ENCODE data around the gene NRTN.

NRTN gene

DNA sequence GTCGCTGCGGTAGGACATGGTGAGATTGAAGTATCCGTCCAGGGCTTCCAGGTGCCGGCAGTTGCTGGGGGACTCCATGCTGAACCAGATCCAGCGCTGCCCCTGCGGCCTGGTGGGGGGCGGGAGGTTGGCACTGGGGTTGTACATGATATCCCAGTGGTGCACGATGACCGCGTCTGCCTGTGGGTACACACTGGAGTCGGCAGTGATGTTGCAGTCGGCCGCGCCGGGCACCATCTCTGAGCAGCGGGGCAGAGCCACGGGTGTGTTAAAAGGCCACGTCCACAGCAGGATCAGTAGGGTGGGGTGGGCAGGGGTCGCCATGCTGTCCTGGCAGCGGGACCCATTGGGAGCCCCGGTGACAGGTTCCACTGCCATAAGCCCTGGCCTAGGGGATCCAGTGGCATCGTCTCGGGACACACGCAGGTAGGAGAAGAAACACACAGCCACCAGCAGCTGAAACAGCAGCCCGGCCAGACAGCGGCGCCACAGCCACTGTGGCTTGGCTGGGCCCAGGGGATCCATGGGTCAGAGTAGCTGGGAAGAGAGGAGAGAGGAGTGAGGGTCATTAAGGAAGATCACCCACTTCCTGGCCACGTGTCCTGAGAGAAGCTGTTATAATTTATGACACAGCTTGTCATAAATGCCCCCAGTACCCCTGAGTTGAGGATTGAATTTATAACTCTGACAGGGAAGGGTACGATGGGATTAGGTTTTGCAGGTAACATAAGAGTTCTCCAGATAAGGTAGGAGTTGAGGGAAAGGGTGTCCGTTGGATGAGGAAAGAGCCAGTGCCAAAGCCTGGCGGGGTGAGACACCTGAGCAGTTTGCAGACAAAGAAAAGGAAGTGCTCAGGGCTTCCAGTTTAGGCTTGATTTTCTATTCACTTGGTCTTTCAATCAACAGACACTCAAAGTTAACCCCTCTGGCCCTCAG lies 62.6 kb downstream of the NRTN start:
- DNase-seq (ENCODE audit: low read depth) = no peak

DNA sequence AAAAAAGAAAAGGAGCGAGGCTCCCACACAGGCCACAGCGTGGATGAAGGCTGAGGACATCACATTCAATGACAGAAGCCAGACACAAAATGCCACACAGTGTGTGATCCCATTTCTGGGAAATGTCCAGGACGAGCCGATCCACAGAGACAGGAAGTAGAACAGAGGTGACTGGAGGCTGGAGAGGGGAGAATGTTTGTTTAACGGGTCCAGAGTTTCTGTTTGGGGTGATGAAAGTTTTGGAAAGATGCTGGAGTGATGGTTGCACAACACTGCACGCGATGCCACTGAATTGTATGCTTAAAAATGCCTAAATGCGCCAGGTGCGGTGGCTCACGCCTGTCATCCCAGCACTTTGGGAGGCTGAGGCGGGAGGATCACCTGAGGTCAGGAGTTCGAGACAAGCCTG lies 66.1 kb downstream of the NRTN start:
- no peak for DNase-seq (ENCODE audit: low read depth)

DNA sequence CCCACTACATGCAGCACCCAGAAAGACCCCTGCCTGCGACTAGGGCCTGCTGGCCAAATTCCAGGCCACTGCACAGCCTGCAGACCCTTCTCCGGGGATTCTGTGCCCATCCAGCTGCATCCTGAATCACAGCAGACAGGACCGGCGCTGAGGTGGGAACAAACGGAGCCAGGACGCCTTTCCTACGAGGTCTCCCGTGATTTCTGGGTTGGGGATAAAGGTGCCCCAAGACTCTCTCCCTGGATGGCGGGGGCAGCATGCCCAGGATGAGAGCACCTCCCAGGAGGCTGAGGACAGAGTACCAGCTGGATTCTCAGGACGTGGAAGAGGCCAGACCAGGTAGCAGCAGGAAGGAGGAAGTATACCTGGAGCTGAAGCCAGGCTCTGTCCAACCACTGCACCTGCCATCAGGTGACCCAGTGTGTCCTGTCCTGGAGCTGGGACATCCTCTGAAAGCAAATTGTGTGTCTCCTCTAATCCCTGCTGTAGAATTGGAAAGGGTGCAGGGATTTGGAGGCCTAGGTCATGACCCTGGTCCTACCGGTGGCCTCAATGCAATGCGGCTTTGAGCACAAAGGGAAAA lies 68.8 kb downstream of the NRTN start:
- no peak for DNase-seq (ENCODE audit: low read depth)

DNA sequence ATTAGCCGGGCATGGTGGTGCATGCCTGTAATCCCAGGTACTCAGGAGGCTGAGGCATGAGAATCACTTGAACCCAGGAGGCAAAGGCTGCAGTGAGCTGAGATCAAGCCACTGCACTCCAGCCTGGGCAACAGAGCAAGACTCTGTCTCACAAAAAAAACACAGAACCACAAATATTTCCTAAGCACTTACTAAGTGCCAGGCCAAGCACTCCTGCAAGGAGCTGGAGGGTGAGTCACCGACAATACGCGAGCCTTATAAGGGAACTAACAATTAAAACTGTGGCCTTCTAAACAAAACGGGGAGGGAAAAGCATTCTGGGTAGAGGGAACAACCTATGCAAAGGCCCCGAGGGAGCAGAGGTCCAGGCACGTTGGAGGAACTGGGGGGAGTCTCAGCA lies 69.6 kb downstream of the NRTN start:
- DNase-seq (ENCODE audit: low read depth) = peak; percentile 75

DNA sequence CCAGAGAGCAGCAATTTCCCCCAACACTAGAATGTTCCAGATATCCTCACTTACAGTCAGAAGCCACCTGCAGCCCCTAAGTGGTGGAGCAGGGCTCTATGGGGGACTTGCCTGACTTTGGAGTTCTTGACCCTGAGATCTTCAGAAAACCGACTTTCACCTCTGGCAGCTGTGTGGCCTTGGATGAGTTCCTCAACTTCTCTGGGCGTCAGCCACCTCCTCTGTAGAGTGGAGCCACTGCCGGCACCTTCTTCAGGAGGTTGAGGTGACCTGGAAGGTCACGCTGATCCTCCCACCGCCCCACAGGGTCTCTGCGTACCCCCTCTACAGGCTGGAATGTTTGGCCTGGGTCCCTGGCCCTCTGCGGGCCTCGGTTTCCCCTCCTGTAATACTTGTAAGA lies 72.6 kb downstream of the NRTN start:
- no peak for DNase-seq (ENCODE audit: low read depth)

DNA sequence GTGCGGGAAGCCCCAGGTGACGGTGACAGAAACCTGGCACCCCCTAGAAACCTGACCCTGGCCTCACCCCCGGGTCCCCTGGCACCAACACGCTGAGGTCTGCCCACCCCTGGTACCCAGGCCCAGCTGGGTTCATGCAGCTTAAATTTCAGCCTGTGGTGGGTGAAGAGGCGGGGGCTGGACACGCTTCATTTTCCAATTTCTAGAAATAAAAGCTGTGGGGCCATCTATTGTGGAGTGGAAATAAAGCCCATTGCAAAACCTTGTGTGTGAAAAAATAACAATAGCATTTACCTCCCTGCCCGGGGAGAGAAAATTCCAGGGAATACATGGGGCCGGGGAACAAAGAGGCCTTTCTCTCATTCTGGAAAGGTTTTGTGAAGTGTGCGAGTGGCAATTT lies 73.0 kb downstream of the NRTN start:
- no peak for DNase-seq (ENCODE audit: low read depth)

All from EH (cell line).